HEK293 (cell line): Measurements from ENCODE around the gene PROCA1.

Experiments
- BCL11A ChIP-seq: fragments of 450-650 bp; formaldehyde crosslinking; IDR thresholded peaks from 2 replicates; pipeline ENCODE4 v1.5.1; 2016; ENCODE audit warnings: low read depth, missing biosample characterization, missing genetic modification characterization
- CTCF ChIP-seq: fragments of 450-650 bp; formaldehyde crosslinking; IDR thresholded peaks from 2 replicates; pipeline ENCODE4 v1.5.1; 2016; ENCODE audit warnings: missing biosample characterization, missing genetic modification characterization
- GLIS1 ChIP-seq: fragments of 450-650 bp; formaldehyde crosslinking; IDR thresholded peaks from 2 replicates; pipeline ENCODE4 v1.5.1; 2016; ENCODE audit warnings: missing biosample characterization, missing genetic modification characterization
- KLF17 ChIP-seq: fragments of 450-650 bp; formaldehyde crosslinking; IDR thresholded peaks from 2 replicates; pipeline ENCODE4 v1.5.1; 2016; ENCODE audit warnings: missing biosample characterization, missing genetic modification characterization
- PBX3 ChIP-seq: sonication (generic); formaldehyde crosslinking; IDR thresholded peaks from 2 replicates; pipeline ENCODE4 v1.8.1; 2022; ENCODE audit warnings: mild to moderate bottlenecking, moderate library complexity, missing genetic modification reagents
- REST ChIP-seq: fragments of 450-650 bp; formaldehyde crosslinking; IDR thresholded peaks from 2 replicates; pipeline ENCODE4 v1.5.1; 2016; ENCODE audit warnings: missing biosample characterization, missing genetic modification characterization
- SETDB1 ChIP-seq: IDR thresholded peaks from one replicate; pipeline ENCODE4 v1.6.1; 2017; ENCODE audit warnings: mild to moderate bottlenecking, low read length, moderate library complexity, mixed read lengths; ENCODE audit not compliant: insufficient read length
- TCF7L2 ChIP-seq: IDR thresholded peaks from 2 replicates; pipeline ENCODE4 v1.6.1; 2011; ENCODE audit warnings: low read depth, mild to moderate bottlenecking, inconsistent platforms, low read length, moderate library complexity, borderline replicate concordance
- YY1 ChIP-seq: fragments of 450-650 bp; formaldehyde crosslinking; IDR thresholded peaks from 2 replicates; pipeline ENCODE4 v1.5.1; 2018; ENCODE audit warnings: missing biosample characterization, missing genetic modification characterization
- ZFP41 ChIP-seq: fragments of 450-650 bp; formaldehyde crosslinking; IDR thresholded peaks from 2 replicates; pipeline ENCODE4 v1.5.1; 2016; ENCODE audit warnings: missing biosample characterization, missing genetic modification characterization, borderline replicate concordance
- ZSCAN30 ChIP-seq: fragments of 450-650 bp; IDR thresholded peaks from 2 replicates; pipeline ENCODE4 v1.5.1; 2018; ENCODE audit warnings: missing biosample characterization, mild to moderate bottlenecking, missing genetic modification characterization, moderate library complexity

- no peak for TF ChIP-seq PBX3
- TF ChIP-seq CTCF (tag by site-specific recombination) = no peak
- TF ChIP-seq REST = no peak
- TF ChIP-seq YY1 (tag by site-specific recombination) = no peak
- no peak for TF ChIP-seq TCF7L2
- no peak for TF ChIP-seq BCL11A (tag by site-specific recombination)
- TF ChIP-seq ZSCAN30 (tag by site-specific recombination) = no peak
- TF ChIP-seq GLIS1 = no peak
- no peak for TF ChIP-seq ZFP41 (tag by site-specific recombination)
- no peak for TF ChIP-seq SETDB1
- no peak for TF ChIP-seq KLF17 (tag by site-specific recombination)
Observed at GRCh38 chr17:28723159-28723835, 11.6 kb upstream of the PROCA1 start.
